Muscle of arm (tissue), 12 donors: ENCODE data around the gene NSG2. TPM values are rescaled to one million over a fixed set of nuclear protein-coding genes. Genes with fewer than 3 reads are reported as not detected.

ENCODE experiments used
- DNase-seq: peaks from one replicate; pipeline ENCODE4 v3.0.0-alpha.2; 2013
- polyA plus RNA-seq, 12 donors: library from polyadenylated mRNA; unstranded; fragments of 120-200 nt; gene quantifications; one replicate each; pipeline ENCODE4 v1.2.1, GENCODE V29; 2013; ENCODE audit not compliant: insufficient read length in 12 of 12

The NSG2 gene
- polyA plus RNA-seq, 12 donors, result 0.15 to 10.2 (median 0.20) TPM; not detected in 3

GRCh38 chr5:174149426-174149825 lies 103.9 kb downstream of the NSG2 start:
- DNase-seq, result no peak

GRCh38 chr5:174149989-174150388 lies 104.5 kb downstream of the NSG2 start:
- no peak for DNase-seq

GRCh38 chr5:174151599-174152181 lies 106.2 kb downstream of the NSG2 start:
- DNase-seq, result no peak

- no peak for DNase-seq
Observed at GRCh38 chr5:174154559-174154958, 109.1 kb downstream of the NSG2 start.

- no peak for DNase-seq
Observed at GRCh38 chr5:174155281-174155680, 109.8 kb downstream of the NSG2 start.

GRCh38 chr5:174155706-174156105 lies 110.2 kb downstream of the NSG2 start:
- no peak for DNase-seq

GRCh38 chr5:174157048-174157447 lies 111.5 kb downstream of the NSG2 start:
- DNase-seq, result no peak

Other genes starting within 250 kb of the NSG2 start
- 10 to 100 TPM; 13.5 to 61.8 (median 31.7) TPM for gene CPEB4, start 157.4 kb upstream of the NSG2 start, polyA plus RNA-seq
- gene C5orf47, start 56.5 kb upstream of the NSG2 start, polyA plus RNA-seq, result under 1 TPM in 3 of 12 donors, not detected in 9; 0.04 to 0.11 (median 0.09) TPM